Measurements from ENCODE around the gene MSRB3. TPM values are rescaled to one million over a fixed set of nuclear protein-coding genes. Genes with fewer than 3 reads are reported as not detected.

MSRB3 gene
- total RNA-seq, 6 experiments from 2014 or later: 1.4 to 5.6 (median 2.6) TPM

DNA sequence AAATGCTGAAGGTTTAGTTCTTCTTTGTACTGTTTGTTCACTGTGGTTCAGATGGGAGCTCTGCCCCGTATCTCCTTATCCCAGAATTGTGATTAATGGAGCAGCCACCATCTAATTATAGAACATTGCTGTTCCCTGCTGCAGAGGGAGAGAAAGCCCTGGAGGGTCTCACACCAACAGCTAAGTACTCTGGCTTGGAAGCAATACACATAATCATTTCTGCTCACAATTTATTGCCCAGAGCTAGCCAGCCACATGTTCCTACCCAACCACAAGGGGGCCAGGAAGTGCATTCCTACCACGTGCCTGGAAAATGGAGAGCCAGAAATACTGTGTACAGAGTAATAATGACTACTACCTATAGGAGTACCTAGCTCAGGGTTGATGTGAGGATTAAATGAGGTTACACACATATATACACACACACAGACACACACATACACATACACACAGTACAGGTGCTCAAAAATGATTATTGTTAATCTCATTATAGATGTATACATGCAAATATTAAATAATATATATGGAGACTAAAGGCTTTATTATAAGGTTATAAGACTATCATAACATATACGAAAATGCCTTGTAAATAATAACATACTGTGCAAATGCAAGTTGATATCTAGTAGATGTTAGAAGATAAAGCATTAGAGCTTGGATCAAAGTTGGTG, 22.3 kb downstream of the MSRB3 start:
- no peaks in the 10 kb centered on the region for H3K9me3 ChIP-seq
- 39% methylated on average over 3 of the region's 3 CpGs for WGBS (ENCODE audit: insufficient coverage, low coverage, low lambda C conversion rate, missing lambda C conversion rate)
- TF ChIP-seq, protein P1, sequence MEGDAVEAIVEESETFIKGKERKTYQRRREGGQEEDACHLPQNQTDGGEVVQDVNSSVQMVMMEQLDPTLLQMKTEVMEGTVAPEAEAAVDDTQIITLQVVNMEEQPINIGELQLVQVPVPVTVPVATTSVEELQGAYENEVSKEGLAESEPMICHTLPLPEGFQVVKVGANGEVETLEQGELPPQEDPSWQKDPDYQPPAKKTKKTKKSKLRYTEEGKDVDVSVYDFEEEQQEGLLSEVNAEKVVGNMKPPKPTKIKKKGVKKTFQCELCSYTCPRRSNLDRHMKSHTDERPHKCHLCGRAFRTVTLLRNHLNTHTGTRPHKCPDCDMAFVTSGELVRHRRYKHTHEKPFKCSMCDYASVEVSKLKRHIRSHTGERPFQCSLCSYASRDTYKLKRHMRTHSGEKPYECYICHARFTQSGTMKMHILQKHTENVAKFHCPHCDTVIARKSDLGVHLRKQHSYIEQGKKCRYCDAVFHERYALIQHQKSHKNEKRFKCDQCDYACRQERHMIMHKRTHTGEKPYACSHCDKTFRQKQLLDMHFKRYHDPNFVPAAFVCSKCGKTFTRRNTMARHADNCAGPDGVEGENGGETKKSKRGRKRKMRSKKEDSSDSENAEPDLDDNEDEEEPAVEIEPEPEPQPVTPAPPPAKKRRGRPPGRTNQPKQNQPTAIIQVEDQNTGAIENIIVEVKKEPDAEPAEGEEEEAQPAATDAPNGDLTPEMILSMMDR (IDR thresholded peaks at IDR 0.05): peak; percentile 25 to 28 (median 26)
- TF ChIP-seq POLR2A (IDR thresholded peaks at IDR 0.05): no peak
- no peaks in the 10 kb centered on the region for H3K36me3 ChIP-seq
- intact Hi-C loops (cut with DNase I): no loop called here
- no peak overlapping the region for H3K27ac ChIP-seq
- DNase-seq (no peak), ATAC-seq (peak; percentile 28 to 62 (median 54))
- no peaks in the 10 kb centered on the region for H3K4me1 ChIP-seq
- H3K27me3 ChIP-seq: no peaks in the 10 kb centered on the region
- H3K4me3 ChIP-seq: no peak overlapping the region

DNA sequence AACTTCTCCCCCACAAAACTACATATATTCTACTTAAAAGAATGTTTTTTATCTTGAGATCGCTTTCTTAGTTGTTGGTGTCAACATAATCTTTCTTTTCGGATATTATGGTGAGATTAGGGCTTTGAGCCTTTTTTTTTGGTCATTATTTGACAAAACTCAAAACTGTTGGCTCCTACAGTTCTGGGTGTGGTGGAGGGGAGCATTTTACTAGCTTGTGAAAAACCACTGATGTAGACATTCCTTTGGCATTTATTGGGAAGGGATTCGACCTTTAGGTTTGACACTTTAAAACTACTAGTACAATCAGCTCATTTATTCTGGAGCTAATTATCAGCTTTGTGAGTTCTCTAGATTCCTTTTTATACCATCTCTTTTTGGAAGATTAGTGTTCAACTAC, 24.4 kb downstream of the MSRB3 start:
- no peaks in the 10 kb centered on the region for H3K27me3 ChIP-seq
- no peak overlapping the region for H3K4me3 ChIP-seq
- H3K4me1 ChIP-seq: no peaks in the 10 kb centered on the region
- no peak for ATAC-seq
- no peaks in the 10 kb centered on the region for H3K36me3 ChIP-seq
- DNase-seq: no peak
- no peak overlapping the region for H3K27ac ChIP-seq
- intact Hi-C loops (cut with DNase I): no loop called here
- H3K9me3 ChIP-seq: no peaks in the 10 kb centered on the region
- WGBS (ENCODE audit: insufficient coverage, low coverage, low lambda C conversion rate, missing lambda C conversion rate): 56% methylated on average over 3 of the region's 3 CpGs
- TF ChIP-seq, protein P1 (IDR thresholded peaks at IDR 0.05): no peak
- no peak for TF ChIP-seq POLR2A (IDR thresholded peaks at IDR 0.05)

DNA sequence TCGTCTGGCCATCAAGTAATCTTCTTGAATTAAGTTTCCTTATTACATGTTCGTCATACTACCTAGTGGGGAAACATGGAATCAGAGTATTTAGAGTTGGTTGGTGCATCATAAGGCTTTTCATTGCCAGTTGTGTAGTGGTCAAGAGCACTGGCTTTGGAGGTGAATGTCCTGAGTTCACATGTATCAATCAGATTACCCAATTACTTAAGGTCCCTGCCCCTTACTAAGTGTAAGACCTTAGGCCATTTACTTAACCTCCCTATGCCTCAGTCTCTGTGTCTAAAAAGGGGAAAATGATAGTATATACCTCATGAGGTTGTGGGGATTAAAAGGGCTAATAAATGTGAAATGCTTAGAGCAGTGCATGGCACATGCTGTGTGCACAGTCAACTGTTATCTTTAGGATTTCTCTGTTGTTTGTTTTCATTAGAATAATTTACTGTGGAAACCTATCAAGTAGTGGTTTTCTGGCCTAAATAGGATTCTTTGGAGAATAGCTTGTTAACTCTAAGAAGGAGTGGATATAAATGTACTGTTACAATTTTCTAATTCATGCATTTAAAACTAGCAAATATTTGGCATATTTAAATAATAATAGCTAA, 27.0 kb downstream of the MSRB3 start:
- WGBS (ENCODE audit: insufficient coverage, low coverage, low lambda C conversion rate, missing lambda C conversion rate): 47% methylated on average over 2 of the region's 2 CpGs
- H3K27ac ChIP-seq: no peak overlapping the region

DNA sequence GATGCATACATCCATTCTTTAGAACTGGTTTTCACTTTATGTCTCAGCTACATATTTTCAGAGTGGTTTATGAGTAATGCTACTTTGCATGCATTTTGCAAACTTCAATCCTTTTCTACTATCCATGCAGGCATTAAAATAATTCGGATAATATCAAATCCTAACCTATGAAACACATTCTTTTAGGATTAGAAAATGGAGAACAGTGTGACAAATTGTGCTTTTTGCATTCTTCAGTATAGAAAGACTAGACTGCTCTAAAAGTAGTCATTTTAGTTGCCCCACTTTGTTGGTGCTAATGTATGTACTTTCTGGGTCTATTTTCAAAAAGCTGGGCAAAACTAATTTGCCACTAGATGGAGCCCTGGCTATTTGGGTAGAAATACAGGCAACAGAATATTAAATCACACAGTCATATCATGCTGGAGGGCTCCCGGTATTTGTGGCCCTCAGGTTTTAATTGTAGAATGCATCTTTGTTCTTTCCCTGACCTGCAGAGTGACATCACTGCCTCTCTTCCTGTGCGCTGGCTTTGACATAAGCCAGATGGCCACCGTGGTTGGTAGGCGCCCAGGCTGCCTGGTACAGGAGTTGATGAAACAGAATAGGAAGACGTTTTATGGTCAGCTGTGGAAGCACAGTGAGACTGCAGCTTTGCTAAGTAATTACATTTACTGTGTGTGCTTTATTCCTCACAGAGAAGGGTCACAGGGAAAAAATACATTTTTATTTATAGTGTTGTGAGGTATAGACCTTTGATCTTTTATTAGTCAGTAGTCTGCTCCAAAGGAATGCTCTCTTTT, 28.1 kb downstream of the MSRB3 start:
- intact Hi-C loops (cut with DNase I): no loop called here
- no peaks in the 10 kb centered on the region for H3K36me3 ChIP-seq
- no peaks in the 10 kb centered on the region for H3K27me3 ChIP-seq
- no peaks in the 10 kb centered on the region for H3K4me1 ChIP-seq
- H3K27ac ChIP-seq: no peak overlapping the region
- DNase-seq (no peak), ATAC-seq (peak; percentile 53 to 76 (median 65))
- TF ChIP-seq, protein P1 (IDR thresholded peaks at IDR 0.05): peak; percentile 54 to 74 (median 63)
- no peak for TF ChIP-seq POLR2A (IDR thresholded peaks at IDR 0.05)
- H3K4me3 ChIP-seq: no peak overlapping the region
- no peaks in the 10 kb centered on the region for H3K9me3 ChIP-seq
- 25% methylated on average over 6 of the region's 6 CpGs for WGBS (ENCODE audit: insufficient coverage, low coverage, low lambda C conversion rate, missing lambda C conversion rate)

More for the DNA sequence above, 27.0 kb downstream of the MSRB3 start:
- intact Hi-C loops (cut with DNase I): no loop called here
- TF ChIP-seq POLR2A (IDR thresholded peaks at IDR 0.05): no peak
- TF ChIP-seq, protein P1 (IDR thresholded peaks at IDR 0.05): no peak
- DNase-seq: no peak
- no peaks in the 10 kb centered on the region for H3K4me1 ChIP-seq
- H3K4me3 ChIP-seq: no peak overlapping the region
- H3K9me3 ChIP-seq: no peaks in the 10 kb centered on the region
- no peak for ATAC-seq
- H3K36me3 ChIP-seq: no peaks in the 10 kb centered on the region
- no peaks in the 10 kb centered on the region for H3K27me3 ChIP-seq
